ENCODE data around the gene HAUS3. TPM values are rescaled to one million over a fixed set of nuclear protein-coding genes. Genes with fewer than 3 reads are reported as not detected.
"Not testable (repeated sequence)": the region's sequence is repeated elsewhere in the genome, so short reads cannot be mapped to it uniquely, and the experiment has no call there.

HAUS3 gene
- total RNA-seq, 4 donors from 2014 or later = 4.8 to 12.1 (median 9.5) TPM

DNA sequence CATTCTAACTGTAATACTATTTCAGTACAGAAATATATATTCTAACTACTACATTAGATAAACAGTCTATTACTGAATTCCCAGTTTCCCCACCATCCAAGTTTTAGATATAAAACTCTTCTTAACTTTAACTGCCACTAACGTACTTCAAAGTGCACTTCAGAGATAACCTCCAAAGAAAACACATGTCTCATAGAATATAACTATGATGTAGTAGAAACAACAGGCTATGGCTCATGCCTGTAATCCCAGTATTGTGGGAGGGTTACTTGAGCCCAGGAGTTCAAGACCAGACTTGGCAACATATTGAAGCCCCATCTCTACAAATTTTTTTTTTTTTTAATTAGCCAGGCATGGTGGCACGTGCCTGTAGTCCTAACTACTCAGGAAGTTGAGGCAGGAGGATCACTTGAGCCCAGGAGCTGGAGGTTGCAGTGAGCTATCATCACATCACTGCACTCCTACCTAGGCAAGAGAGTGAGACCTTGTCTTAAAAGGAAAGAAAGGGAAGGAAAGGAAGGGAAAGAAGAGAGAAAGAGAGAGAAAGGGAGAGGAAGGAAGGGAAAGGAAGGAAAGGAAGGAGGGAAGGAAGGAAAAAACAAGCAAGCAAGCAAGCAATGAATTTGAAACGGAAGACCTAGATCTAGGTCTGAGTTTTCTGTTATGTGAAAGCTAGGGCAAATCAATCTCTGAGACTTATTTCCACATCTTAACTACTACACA is 4.8 kb downstream of the HAUS3 start:
- TF ChIP-seq POLR2A (IDR thresholded peaks at IDR 0.05) = no peak
- TF ChIP-seq, protein P1, sequence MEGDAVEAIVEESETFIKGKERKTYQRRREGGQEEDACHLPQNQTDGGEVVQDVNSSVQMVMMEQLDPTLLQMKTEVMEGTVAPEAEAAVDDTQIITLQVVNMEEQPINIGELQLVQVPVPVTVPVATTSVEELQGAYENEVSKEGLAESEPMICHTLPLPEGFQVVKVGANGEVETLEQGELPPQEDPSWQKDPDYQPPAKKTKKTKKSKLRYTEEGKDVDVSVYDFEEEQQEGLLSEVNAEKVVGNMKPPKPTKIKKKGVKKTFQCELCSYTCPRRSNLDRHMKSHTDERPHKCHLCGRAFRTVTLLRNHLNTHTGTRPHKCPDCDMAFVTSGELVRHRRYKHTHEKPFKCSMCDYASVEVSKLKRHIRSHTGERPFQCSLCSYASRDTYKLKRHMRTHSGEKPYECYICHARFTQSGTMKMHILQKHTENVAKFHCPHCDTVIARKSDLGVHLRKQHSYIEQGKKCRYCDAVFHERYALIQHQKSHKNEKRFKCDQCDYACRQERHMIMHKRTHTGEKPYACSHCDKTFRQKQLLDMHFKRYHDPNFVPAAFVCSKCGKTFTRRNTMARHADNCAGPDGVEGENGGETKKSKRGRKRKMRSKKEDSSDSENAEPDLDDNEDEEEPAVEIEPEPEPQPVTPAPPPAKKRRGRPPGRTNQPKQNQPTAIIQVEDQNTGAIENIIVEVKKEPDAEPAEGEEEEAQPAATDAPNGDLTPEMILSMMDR (IDR thresholded peaks at IDR 0.05 in 4 of 5, conservative IDR thresholded peaks at IDR 0.05 in 1 of 5) = no peak
- peaks cover 0 to 40% of the 10 kb centered on the region in 2 donors for H3K36me3 ChIP-seq
- H3K27me3 ChIP-seq = no peaks in the 10 kb centered on the region
- no peak for ATAC-seq
- H3K4me1 ChIP-seq = peaks cover 30 to 34% of the 10 kb centered on the region in 2 donors
- intact Hi-C loops (cut with DNase I; ENCODE audit: low total_unique reads) = no loop called here
- no peak for DNase-seq
- no peaks in the 10 kb centered on the region for H3K9me3 ChIP-seq
- no peak overlapping the region for H3K4me3 ChIP-seq
- in situ Hi-C loops (cut with MboI; ENCODE audit: low sequenced_read_pairs in 4 of 4) = loop anchor here in 3 of 4 donors (25.0 kb wide), 2 partner anchors 175 to 725 kb away; partner anchors contain the start of genes CFAP99 (in 2 of the 3), ZFYVE28 (in 2 of the 3), GRK4 (in 1 of the 3) and NOP14 (in 1 of the 3)
- H3K27ac ChIP-seq = no peak overlapping the region

DNA sequence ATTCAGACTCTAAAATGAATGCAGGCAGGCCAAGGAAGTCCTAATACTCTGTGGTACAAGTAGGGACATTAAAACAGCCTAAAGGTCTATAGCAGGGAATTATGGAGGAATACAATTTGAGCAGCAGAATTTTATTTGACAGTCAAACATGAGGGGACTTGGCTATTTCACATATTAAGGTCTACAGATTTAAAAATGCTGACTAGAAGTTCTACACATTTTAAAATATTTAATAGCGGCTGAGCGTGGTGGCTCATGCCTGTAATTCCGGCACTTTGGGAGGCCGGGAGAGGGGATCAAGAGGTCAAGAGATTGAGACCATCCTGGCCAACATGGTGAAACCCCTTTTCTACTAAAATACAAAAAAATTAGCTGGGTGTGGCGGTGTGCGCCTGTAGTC is 10.8 kb downstream of the HAUS3 start:
- Histone ChIP-seq H3K9me3 (no peaks in the 10 kb centered on the region), H3K4me3 (no peak overlapping the region), H3K36me3 (peaks cover 0 to 26% of the 10 kb centered on the region in 2 donors), H3K27ac (no peak overlapping the region), H3K4me1 (no peaks in the 10 kb centered on the region), H3K27me3 (no peaks in the 10 kb centered on the region)
- DNase-seq (no peak), ATAC-seq (no peak)
- in situ Hi-C loops (cut with MboI; ENCODE audit: low sequenced_read_pairs in 4 of 4) (loop anchor here in 3 of 4 donors (25.0 kb wide), 2 partner anchors 181 to 731 kb away; partner anchors contain the start of genes CFAP99 (in 2 of the 3), ZFYVE28 (in 2 of the 3), GRK4 (in 1 of the 3) and NOP14 (in 1 of the 3)), intact Hi-C loops (cut with DNase I; ENCODE audit: low total_unique reads) (no loop called here)
- TF ChIP-seq POLR2A (IDR thresholded peaks at IDR 0.05) = no peak
- TF ChIP-seq, protein P1 (IDR thresholded peaks at IDR 0.05 in 4 of 5, conservative IDR thresholded peaks at IDR 0.05 in 1 of 5) = no peak

DNA sequence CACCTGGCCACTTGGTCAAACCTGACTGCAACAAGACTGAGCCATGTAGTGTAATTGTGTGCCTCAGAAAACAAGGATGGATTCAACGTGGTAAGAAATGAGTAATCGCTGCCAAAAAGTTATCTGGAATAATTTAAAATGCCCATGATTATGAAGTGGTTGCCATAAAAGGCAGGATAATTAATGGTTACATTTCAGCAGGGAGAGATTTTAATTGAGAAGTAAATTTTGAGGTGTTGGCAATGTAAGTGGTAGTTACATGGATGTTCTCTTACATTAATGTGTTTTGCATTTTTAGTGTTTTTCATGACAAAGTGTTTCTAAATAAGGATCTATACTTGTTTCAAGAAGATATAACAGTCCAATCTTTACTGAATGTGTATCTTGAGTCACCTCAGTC is 15.7 kb downstream of the HAUS3 start:
- Histone ChIP-seq H3K27ac (no peak overlapping the region), H3K4me3 (no peak overlapping the region), H3K4me1 (peaks cover 0 to 3% of the 10 kb centered on the region in 2 donors), H3K36me3 (peaks cover 0 to 5% of the 10 kb centered on the region in 2 donors), H3K27me3 (no peaks in the 10 kb centered on the region), H3K9me3 (no peaks in the 10 kb centered on the region)
- intact Hi-C loops (cut with DNase I; ENCODE audit: low total_unique reads) = no loop called here
- ATAC-seq (no peak), DNase-seq (no peak)
- no peak for TF ChIP-seq POLR2A (IDR thresholded peaks at IDR 0.05)
- TF ChIP-seq, protein P1 (IDR thresholded peaks at IDR 0.05 in 4 of 5, conservative IDR thresholded peaks at IDR 0.05 in 1 of 5) = no peak
- in situ Hi-C loops (cut with MboI; ENCODE audit: low sequenced_read_pairs in 4 of 4) = loop anchor here (10.0 to 25.0 kb wide), 4 partner anchors 186 to 736 kb away; partner anchors contain the start of genes CFAP99 (in 2 of the 4), RNF4 (in 2 of the 4), ZFYVE28 (in 2 of the 4) and GRK4 (in 1 of the 4)

DNA sequence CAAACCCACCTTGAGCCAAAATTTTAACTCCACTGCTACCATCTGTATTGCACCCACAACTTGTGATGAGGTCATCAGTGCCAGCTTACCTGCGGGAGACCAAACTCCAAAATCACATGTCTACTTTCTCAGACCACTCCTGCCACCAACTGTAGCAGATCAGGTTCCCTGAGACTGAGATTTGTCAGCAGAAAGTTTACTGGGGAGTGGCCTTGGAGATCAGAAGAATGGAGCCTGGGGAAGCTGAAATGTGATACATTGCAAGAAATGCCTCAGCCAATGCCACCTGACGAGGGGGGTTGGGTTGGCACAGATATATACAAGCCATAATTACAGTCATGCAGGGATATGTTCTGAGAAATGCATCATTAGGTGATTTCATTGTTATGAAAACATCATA is 19.1 kb downstream of the HAUS3 start:
- no peaks in the 10 kb centered on the region for H3K27me3 ChIP-seq
- in situ Hi-C loops (cut with MboI; ENCODE audit: low sequenced_read_pairs in 4 of 4) = loop anchor here (10.0 to 25.0 kb wide), 4 partner anchors 222 to 764 kb away; partner anchors contain the start of gene RNF4 (in 3 of the 4)
- no peaks in the 10 kb centered on the region for H3K9me3 ChIP-seq
- no peak for DNase-seq
- no peaks in the 10 kb centered on the region for H3K36me3 ChIP-seq
- intact Hi-C loops (cut with DNase I; ENCODE audit: low total_unique reads) = no loop called here
- peaks cover 0 to 14% of the 10 kb centered on the region in 2 donors for H3K4me1 ChIP-seq
- no peak overlapping the region for H3K4me3 ChIP-seq
- no peak for TF ChIP-seq POLR2A (IDR thresholded peaks at IDR 0.05)
- TF ChIP-seq, protein P1 (IDR thresholded peaks at IDR 0.05 in 4 of 5, conservative IDR thresholded peaks at IDR 0.05 in 1 of 5) = no peak
- no peak for ATAC-seq
- no peak overlapping the region for H3K27ac ChIP-seq

DNA sequence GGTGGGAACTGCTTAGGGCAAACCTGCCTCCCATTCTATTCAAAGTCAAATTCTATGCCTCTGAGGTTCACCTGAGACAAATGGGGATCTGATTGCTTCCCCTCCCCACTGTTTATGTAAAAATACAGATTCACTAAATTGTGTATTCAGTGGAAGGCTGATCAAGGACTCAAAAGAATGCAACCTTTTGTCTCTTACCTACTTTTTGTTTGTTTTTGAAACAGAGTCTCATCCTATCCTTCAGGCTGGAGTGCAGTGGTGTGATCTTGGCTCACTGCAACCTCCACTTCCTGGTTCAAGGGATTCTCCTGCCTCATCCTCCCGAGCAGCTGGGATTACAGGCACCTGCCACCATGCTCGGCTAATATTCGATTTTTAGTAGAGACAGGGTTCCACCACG is 20.5 kb downstream of the HAUS3 start:
- H3K27me3 ChIP-seq; DNase-seq; ATAC-seq; H3K27ac ChIP-seq; H3K9me3 ChIP-seq; H3K4me3 ChIP-seq; H3K36me3 ChIP-seq; intact Hi-C loops (cut with DNase I; ENCODE audit: low total_unique reads): not testable (repeated sequence)
- H3K4me1 ChIP-seq = peaks cover 0 to 14% of the 10 kb centered on the region in 2 donors
- in situ Hi-C loops (cut with MboI; ENCODE audit: low sequenced_read_pairs in 4 of 4) = loop anchor here (10.0 to 25.0 kb wide), 4 partner anchors 223 to 766 kb away; partner anchors contain the start of gene RNF4 (in 3 of the 4)
